D721Med (cell line): ENCODE measurements around the gene ZNF277.

ENCODE experiments used
- DNase-seq: peaks from one replicate; pipeline ENCODE4 v3.0.0; 2011; ENCODE audit warnings: low spot score; ENCODE audit not compliant: insufficient read length
- FAIRE-seq: peaks from 2 replicates; lab custom pipeline; 2011; peaks lifted over from hg19 to GRCh38; lab: Jason Lieb, UNC
- TF ChIP-seq, protein P1 (sequence below): IDR thresholded peaks from 2 replicates; pipeline ENCODE4 v1.5.1; 2012; ENCODE audit warnings: mild to moderate bottlenecking, control low read depth; ENCODE audit not compliant: insufficient read depth; ENCODE audit errors: missing control alignments

The ZNF277 gene

DNA sequence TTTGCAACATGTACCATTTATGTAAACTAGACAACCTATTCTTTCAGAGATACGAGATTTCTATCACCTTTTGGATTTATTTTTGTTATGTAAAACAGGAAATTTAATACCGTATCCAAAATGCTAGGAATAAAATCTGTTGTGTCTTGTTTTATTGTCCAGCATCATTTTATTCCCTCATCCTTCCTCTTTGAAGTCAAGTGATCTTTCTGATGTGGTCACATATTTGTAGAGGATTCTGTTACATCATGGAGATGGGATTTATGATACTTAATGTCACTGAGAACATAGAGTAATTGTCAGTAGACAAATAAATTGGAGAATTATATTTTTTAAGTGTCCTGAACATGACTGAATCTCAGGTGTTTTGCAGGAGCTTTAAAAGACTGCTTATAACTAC lies 64.7 kb downstream of the ZNF277 start:
- TF ChIP-seq, protein P1, sequence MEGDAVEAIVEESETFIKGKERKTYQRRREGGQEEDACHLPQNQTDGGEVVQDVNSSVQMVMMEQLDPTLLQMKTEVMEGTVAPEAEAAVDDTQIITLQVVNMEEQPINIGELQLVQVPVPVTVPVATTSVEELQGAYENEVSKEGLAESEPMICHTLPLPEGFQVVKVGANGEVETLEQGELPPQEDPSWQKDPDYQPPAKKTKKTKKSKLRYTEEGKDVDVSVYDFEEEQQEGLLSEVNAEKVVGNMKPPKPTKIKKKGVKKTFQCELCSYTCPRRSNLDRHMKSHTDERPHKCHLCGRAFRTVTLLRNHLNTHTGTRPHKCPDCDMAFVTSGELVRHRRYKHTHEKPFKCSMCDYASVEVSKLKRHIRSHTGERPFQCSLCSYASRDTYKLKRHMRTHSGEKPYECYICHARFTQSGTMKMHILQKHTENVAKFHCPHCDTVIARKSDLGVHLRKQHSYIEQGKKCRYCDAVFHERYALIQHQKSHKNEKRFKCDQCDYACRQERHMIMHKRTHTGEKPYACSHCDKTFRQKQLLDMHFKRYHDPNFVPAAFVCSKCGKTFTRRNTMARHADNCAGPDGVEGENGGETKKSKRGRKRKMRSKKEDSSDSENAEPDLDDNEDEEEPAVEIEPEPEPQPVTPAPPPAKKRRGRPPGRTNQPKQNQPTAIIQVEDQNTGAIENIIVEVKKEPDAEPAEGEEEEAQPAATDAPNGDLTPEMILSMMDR, result no peak
- DNase-seq (no peak), FAIRE-seq (no peak)

DNA sequence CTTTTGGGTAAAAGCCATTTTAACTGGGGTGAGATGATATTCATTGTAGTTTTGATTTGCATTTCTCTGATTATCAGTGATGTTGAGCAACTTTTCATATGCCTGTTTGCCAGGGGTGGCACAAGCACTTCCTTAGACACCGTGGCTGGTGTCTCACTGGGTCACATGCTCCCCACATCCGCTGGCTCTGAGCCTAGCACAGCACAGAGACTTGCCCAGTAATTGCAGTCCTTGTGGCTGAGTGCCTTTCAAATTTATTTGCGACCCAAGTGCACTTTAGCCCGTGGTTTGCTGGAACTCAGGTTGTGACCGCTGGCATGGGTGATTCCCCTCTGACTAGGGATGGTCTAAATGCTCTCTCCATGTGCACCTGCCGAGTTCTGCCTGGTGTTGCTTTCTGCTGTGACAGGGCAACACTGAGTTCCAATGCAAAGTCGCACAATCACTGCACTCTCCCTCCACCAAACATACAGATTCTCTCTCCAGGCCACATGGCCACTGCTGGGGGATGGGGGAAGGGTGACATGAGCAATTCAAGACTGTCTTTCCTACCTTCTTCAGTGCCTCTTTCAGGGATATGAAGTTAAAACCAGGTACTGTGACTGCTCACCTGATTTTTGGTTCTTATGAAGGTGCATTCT lies 66.5 kb downstream of the ZNF277 start:
- no peak for DNase-seq
- TF ChIP-seq, protein P1, result no peak
- no peak for FAIRE-seq

DNA sequence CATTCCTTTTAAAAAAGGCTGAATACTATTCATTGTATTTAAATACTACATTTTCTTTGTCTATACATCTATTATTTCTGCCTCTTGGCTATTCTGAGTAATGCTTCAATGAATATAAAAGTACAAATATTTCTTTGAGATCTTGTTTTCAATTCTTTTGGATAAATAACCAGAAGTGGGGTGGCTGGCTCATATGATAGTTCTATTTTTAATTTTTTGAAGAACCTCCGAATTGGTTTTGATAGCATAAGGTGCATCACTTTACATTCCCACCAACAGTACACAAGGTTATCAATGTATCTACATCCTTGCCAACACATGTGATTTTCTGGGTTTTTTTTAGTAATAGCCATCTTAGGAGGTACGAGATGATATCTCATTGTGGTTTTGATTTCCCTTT lies 72.5 kb downstream of the ZNF277 start:
- TF ChIP-seq, protein P1, result no peak
- FAIRE-seq (no peak), DNase-seq (no peak)

DNA sequence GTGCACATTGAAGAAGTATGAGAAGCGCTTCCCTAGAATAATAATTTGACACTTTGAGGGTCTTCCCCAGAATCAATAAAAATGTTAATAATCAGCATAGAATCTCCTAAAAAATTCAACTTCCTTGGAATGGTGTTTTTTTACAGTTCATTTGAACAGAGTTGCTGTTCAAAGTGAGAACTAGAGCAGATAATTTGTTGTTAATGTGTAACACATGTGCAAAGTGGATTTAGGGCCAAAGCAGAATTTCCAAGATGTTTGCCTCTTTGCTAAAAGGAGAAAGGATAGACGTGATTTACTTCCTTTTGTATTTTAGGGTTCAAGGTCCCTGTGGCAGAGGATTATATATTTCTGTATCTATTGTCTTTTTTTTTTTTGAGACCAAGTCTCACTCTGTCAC lies 73.8 kb downstream of the ZNF277 start:
- FAIRE-seq, result no peak
- DNase-seq, result no peak
- TF ChIP-seq, protein P1, result no peak

DNA sequence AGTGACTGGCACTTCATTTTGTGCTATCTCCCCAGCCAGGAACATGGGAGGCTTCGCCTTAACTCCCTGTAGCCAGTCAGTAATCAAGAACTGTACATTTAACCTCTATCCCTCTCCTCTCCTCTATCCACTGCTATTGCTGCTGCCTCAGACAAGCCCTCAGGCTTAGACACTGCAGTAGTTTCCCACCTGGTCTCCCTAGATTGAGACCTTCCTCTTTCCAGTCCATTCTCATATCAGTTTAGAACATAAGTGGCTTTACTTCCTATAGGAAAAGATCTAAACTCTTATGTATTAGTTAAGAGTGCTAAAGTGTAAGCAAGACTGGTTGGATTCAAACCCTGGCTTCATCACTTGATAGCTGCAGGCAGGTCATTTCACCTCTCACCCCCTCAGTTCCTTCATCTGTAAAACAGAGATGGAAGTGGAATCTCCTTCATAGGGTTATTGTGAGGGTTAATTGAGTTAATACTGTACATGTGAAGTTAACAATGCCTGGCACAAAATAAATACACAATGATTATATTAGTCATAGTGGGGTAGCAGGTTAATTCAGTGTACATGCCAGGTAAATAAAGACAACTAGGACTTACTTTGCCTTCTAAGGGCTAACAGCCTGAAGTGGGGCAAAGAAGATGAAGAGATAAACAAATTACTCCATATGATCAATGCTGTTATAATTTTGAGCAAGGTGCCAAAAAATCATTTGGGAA lies 76.1 kb downstream of the ZNF277 start:
- FAIRE-seq (no peak), DNase-seq (no peak)
- TF ChIP-seq, protein P1, result no peak

DNA sequence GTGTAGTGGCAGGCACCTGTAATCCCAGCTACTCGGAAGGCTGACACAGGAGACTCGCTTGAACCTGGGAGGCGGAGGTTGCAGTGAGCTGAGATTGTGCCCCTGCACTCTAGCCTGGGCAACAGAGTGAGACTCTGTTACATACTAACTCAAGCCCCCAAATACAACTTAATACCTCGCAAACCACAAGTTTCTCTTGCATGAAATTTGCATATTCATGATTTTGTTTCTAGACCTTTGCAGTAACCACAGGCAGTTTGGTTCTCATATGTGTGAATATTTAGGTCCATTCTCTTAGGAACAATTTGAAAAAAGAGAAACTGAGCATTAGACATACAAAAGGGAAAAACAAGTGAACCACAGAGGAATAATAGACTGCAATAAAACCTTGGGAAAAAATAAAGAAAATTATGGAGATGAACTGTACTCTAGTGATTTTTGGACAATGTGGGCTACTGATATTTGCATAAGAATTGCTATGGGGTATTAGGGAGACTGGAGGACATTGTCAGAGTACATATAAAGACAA lies 77.0 kb downstream of the ZNF277 start:
- FAIRE-seq (no peak), DNase-seq (no peak)
- TF ChIP-seq, protein P1, result no peak
